GM19099 (cell line): ENCODE data around the gene CARMIL3.

ENCODE experiments used
- POLR2A ChIP-seq: IDR thresholded peaks from 3 replicates; pipeline ENCODE4 v1.6.1; 2011; ENCODE audit warnings: low read depth; ENCODE audit not compliant: insufficient read length; ENCODE audit errors: extremely low read depth

The CARMIL3 gene

GRCh38 chr14:24092110-24092504 is 40.3 kb downstream of the CARMIL3 start:
- no peak for TF ChIP-seq POLR2A

- TF ChIP-seq POLR2A: no peak
Observed at GRCh38 chr14:24092505-24093206, 40.8 kb downstream of the CARMIL3 start.

- TF ChIP-seq POLR2A: no peak
Observed at GRCh38 chr14:24093207-24093900, 41.5 kb downstream of the CARMIL3 start.

GRCh38 chr14:24093901-24094840 is 42.4 kb downstream of the CARMIL3 start, which contains the start of gene PCK2:
Gene PCK2 (plus strand): TSS chr14:24094311. CDS start chr14:24094406, 95 bp downstream.
- peak; percentile 98 for TF ChIP-seq POLR2A

GRCh38 chr14:24094841-24095270 is 43.0 kb downstream of the CARMIL3 start:
- TF ChIP-seq POLR2A: no peak

GRCh38 chr14:24095271-24096068 is 43.7 kb downstream of the CARMIL3 start:
- peak; percentile 97 for TF ChIP-seq POLR2A

- no peak for TF ChIP-seq POLR2A
Observed at GRCh38 chr14:24096545-24097181, 44.9 kb downstream of the CARMIL3 start.

- TF ChIP-seq POLR2A: no peak
Observed at GRCh38 chr14:24098229-24098926, 46.6 kb downstream of the CARMIL3 start.

- no peak for TF ChIP-seq POLR2A
Observed at GRCh38 chr14:24098927-24099813, 47.4 kb downstream of the CARMIL3 start.

- TF ChIP-seq POLR2A: no peak
Observed at GRCh38 chr14:24100197-24100981, 48.6 kb downstream of the CARMIL3 start.

GRCh38 chr14:24100982-24101494 is 49.2 kb downstream of the CARMIL3 start:
- TF ChIP-seq POLR2A: no peak

- TF ChIP-seq POLR2A: no peak
Observed at GRCh38 chr14:24102357-24103048, 50.7 kb downstream of the CARMIL3 start.
